Skeletal muscle satellite cell (primary cell): ENCODE measurements around the gene MPDU1.
A peak's percentile ranks its signal among the peaks of the same experiment; 100 is the strongest.

Experiments used
- H3K27me3 ChIP-seq: 2 replicates; pipeline ENCODE4 v1.7.0; 2013; ENCODE audit warnings: low read length; ENCODE audit not compliant: control insufficient read depth, insufficient read depth
- H3K36me3 ChIP-seq: 2 replicates; pipeline ENCODE4 v1.7.0; 2013; ENCODE audit warnings: mild to moderate bottlenecking, control low read depth, low read length; ENCODE audit not compliant: insufficient read depth
- H3K4me1 ChIP-seq: 2 replicates; pipeline ENCODE4 v1.7.0; 2013; ENCODE audit warnings: low read length; ENCODE audit not compliant: control insufficient read depth, insufficient read depth
- H3K4me2 ChIP-seq: 2 replicates; pipeline ENCODE4 v1.7.0; 2013; ENCODE audit warnings: mild to moderate bottlenecking, low read length
- H3K4me3 ChIP-seq: 2 replicates; pipeline ENCODE4 v1.7.0; 2013; ENCODE audit warnings: low read length
- H3K9ac ChIP-seq: 2 replicates; pipeline ENCODE4 v1.7.0; 2013; ENCODE audit warnings: mild to moderate bottlenecking, low read depth, low read length, moderate library complexity
- H3K9me3 ChIP-seq: replicated peaks from 2 replicates; pipeline ENCODE4 v1.7.0; 2013; ENCODE audit warnings: mild to moderate bottlenecking, control low read depth, low read length

MPDU1 gene

DNA sequence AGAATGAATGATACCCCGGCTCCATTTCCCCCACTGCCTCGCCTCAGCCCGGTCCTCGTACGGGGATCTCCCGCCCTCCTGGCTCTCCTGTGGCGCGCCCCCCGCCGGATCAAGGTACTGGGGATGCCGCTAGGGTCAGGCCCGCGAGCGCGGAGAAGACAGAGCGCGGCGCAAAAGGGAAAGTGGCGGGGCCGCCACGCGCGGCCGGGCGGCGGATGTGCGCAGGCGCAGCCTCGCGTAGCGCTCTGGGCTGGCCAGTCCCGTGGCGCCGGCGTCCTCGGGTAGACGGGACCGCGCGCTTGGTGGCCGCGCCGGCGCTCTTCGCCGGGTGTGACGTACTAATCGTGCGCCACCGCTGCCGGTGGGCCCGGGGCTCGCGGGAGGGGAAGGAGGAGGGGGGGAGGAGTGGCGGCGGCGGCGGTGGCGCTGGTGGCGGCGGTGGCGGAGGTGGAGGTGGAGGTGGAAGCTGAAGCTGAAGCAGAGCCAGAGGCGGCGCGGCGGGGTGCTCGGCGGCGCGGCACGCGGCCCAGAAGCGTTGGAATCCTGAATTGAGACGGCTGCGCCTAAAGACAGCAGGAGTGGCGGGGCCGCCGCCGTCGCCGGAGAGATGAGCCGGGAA is 22.0 kb upstream of the MPDU1 start, which contains the start of gene SENP3:
TSS of gene SENP3 (plus strand) at position 331 of the 619 bp plus-strand sequence. CDS start 1,158 bp downstream, outside the sequence.
- peak within 1 kb of the TSS; percentile 93 for H3K9ac ChIP-seq
- H3K36me3 ChIP-seq: peaks cover 27% of the 10 kb centered on the region
- no peaks in the 10 kb centered on the region for H3K27me3 ChIP-seq
- peaks cover 35% of the 10 kb centered on the region for H3K4me1 ChIP-seq
- H3K4me3 ChIP-seq: peak within 1 kb of the TSS; percentile 85
- H3K9me3 ChIP-seq: no peaks in the 10 kb centered on the region
- H3K4me2 ChIP-seq: peak within 1 kb of the TSS; percentile 99

DNA sequence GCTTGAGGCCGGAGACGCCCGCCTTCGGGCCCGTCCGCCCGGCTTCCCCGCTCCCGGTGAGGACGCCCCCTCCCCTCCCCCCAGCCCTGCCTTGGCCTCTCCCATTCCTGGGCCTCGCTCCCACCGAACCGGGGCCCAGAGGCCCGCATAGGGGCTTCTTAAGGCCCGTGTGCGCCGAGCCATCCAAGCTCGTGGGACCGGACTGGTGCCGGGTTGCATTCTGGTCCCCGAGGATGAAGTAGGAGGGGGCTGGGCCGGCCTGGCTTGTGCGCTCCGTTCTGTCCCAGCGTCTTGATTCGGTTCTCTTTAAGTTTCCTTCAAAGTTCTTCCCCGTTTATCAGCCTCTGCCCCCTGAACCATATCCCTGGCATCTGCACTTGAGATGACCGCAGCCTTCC is 21.4 kb upstream of the MPDU1 start:
- Histone ChIP-seq H3K36me3 (peaks cover 32% of the 10 kb centered on the region), H3K27me3 (no peaks in the 10 kb centered on the region), H3K4me1 (peaks cover 35% of the 10 kb centered on the region), H3K9me3 (no peaks in the 10 kb centered on the region), H3K9ac (peak overlapping the region; percentile 93), H3K4me3 (peak overlapping the region; percentile 85), H3K4me2 (peak overlapping the region; percentile 91)

DNA sequence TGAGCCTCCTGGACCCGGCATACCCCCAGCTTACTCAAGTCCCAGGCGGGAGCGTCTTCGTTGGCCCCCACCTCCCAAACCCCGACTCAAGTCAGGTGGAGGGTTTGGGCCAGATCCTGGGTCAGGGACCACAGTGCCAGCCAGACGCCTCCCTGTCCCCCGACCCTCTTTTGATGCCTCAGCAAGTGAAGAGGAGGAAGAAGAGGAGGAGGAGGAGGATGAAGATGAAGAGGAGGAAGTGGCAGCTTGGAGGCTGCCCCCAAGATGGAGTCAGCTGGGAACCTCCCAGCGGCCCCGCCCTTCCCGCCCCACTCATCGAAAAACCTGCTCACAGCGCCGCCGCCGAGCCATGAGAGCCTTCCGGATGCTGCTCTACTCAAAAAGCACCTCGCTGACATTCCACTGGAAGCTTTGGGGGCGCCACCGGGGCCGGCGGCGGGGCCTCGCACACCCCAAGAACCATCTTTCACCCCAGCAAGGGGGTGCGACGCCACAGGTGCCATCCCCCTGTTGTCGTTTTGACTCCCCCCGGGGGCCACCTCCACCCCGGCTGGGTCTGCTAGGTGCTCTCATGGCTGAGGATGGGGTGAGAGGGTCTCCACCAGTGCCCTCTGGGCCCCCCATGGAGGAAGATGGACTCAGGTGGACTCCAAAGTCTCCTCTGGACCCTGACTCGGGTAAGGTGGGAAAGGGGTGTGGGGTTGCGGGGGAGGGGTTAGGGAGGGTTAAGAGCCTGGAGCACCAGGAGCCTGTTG is 20.4 kb upstream of the MPDU1 start:
- peaks cover 35% of the 10 kb centered on the region for H3K36me3 ChIP-seq
- peak overlapping the region; percentile 85 for H3K4me3 ChIP-seq
- H3K9me3 ChIP-seq: no peaks in the 10 kb centered on the region
- no peaks in the 10 kb centered on the region for H3K27me3 ChIP-seq
- peaks cover 29% of the 10 kb centered on the region for H3K4me1 ChIP-seq
- H3K4me2 ChIP-seq: peak overlapping the region; percentile 91
- peak overlapping the region; percentile 93 for H3K9ac ChIP-seq

DNA sequence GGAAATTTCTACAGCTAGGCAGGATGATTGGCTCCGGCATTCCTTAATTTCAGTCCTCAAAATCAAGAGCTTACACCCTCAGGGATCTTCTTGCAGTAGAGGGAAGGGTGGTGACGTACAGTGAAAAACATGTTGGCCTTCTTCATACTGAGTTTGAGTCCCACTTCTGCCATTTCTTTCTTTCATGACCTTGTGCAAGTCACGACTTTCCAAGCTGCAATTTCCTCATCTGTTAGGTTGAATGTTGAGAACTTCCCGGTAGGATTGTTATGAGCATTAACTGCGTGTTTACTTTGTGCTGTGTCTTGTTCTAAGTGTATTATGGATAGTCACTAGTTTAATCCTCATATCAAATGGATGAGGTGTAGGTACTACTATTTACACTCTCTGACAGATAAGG is 14.1 kb upstream of the MPDU1 start:
- H3K9me3 ChIP-seq: no peaks in the 10 kb centered on the region
- peaks cover 8% of the 10 kb centered on the region for H3K4me1 ChIP-seq
- peaks cover 65% of the 10 kb centered on the region for H3K36me3 ChIP-seq
- H3K4me3 ChIP-seq: no peak overlapping the region
- H3K9ac ChIP-seq: no peak overlapping the region
- H3K27me3 ChIP-seq: no peaks in the 10 kb centered on the region
- H3K4me2 ChIP-seq: no peak overlapping the region

DNA sequence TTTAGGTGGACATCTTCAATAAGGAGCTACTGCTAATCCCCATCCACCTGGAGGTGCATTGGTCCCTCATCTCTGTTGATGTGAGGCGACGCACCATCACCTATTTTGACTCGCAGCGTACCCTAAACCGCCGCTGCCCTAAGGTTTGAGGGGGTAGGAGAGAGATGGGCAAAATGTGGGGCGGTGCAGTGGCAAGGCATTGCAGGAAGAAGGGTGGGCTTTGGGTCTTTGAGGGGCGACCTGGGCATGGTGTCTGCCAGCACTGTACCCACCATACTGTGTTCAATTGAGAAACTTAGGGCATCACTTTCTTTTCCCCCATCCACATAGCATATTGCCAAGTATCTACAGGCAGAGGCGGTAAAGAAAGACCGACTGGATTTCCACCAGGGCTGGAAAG is 13.3 kb upstream of the MPDU1 start:
- Histone ChIP-seq H3K36me3 (peaks cover 65% of the 10 kb centered on the region), H3K9ac (no peak overlapping the region), H3K4me2 (no peak overlapping the region), H3K27me3 (no peaks in the 10 kb centered on the region), H3K4me1 (peaks cover 16% of the 10 kb centered on the region), H3K4me3 (no peak overlapping the region), H3K9me3 (no peaks in the 10 kb centered on the region)

DNA sequence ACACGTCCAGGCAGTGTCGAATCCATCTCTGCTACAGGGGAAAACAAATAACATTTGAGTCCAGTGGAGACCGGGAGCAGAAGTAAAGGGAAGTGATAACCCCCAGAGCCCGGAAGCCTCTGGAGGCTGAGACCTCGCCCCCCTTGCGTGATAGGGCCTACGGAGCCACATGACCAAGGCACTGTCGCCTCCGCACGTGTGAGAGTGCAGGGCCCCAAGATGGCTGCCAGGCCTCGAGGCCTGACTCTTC is 11.4 kb upstream of the MPDU1 start:
- peak overlapping the region; percentile 80 for H3K4me2 ChIP-seq

DNA sequence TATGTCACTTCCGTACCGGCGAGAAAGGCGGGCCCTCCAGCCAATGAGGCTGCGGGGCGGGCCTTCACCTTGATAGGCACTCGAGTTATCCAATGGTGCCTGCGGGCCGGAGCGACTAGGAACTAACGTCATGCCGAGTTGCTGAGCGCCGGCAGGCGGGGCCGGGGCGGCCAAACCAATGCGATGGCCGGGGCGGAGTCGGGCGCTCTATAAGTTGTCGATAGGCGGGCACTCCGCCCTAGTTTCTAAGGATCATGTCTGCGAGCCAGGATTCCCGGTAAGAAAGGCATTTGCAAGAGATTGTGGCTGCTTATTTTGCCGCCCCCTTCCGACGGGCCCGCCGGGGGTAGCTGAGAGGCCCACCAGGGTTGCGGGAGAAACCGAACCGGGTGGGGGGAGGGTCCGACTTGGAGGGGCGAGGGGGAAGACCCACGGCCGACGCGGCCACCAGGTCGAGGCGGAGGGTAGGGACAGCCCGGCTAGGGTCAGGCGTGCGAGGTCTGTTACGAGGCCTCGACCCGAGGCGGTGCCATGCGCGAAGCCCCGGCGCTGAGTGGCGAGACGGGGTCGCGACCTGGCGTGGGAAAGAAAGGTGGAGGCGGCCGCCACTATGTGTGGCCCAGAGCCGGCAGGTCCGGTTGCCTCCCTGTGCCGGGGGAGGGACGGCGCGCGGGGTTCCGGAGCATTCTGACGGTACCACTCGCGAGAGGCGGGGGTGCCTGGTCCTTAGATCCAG is 10.9 kb upstream of the MPDU1 start:
- H3K4me2 ChIP-seq: peak overlapping the region; percentile 50
- H3K9ac ChIP-seq: peak overlapping the region; percentile 99
- no peaks in the 10 kb centered on the region for H3K9me3 ChIP-seq
- H3K36me3 ChIP-seq: peaks cover 70% of the 10 kb centered on the region
- peaks cover 38% of the 10 kb centered on the region for H3K4me1 ChIP-seq
- H3K27me3 ChIP-seq: no peaks in the 10 kb centered on the region
- H3K4me3 ChIP-seq: peak overlapping the region; percentile 90

More for the DNA sequence above, 11.4 kb upstream of the MPDU1 start:
- H3K4me1 ChIP-seq: peaks cover 33% of the 10 kb centered on the region
- peaks cover 69% of the 10 kb centered on the region for H3K36me3 ChIP-seq
- H3K9ac ChIP-seq: peak overlapping the region; percentile 80
- peak overlapping the region; percentile 66 for H3K4me3 ChIP-seq
- no peaks in the 10 kb centered on the region for H3K9me3 ChIP-seq
- H3K27me3 ChIP-seq: no peaks in the 10 kb centered on the region

DNA sequence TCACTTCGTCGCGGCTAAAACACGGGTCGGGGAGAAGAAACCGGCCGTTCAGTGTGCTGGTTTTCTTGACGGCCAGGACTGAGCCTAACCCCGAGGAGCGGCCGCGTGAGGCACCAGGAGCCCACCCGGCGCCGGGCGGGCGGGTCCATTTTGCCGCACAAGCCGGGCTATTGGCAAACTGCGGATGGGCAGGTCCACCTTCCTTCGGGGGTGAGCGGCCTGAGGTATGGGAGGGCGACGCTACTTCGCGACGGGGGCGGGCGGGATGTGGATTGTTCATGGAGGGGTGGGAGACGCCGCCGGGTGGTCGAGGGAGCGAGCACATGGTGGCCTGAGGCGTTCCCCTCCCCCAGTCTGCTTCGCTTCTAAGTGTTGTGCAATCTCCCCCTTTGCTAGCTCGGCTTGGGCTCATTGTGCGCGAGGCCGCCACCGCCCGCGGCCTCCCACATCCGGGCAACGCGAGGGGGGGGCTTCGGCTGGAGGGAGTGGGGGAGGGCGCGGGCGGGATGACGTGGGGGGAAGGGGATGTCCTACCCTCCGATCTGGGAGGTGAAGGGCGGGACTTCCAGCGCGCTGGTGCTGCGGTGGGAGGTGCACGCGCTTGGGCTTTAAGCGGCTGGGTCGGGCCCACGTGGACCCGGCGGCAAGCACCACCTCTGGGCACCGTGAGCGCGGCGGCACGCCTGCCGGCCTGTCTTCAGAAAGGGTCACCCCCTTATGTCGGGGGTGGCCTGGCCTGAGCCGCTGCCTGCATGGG is 10.2 kb upstream of the MPDU1 start:
- Histone ChIP-seq H3K36me3 (peaks cover 76% of the 10 kb centered on the region), H3K4me2 (peak overlapping the region; percentile 89), H3K9ac (peak overlapping the region; percentile 99), H3K27me3 (no peaks in the 10 kb centered on the region), H3K4me1 (peaks cover 44% of the 10 kb centered on the region), H3K9me3 (no peaks in the 10 kb centered on the region), H3K4me3 (peak overlapping the region; percentile 90)

DNA sequence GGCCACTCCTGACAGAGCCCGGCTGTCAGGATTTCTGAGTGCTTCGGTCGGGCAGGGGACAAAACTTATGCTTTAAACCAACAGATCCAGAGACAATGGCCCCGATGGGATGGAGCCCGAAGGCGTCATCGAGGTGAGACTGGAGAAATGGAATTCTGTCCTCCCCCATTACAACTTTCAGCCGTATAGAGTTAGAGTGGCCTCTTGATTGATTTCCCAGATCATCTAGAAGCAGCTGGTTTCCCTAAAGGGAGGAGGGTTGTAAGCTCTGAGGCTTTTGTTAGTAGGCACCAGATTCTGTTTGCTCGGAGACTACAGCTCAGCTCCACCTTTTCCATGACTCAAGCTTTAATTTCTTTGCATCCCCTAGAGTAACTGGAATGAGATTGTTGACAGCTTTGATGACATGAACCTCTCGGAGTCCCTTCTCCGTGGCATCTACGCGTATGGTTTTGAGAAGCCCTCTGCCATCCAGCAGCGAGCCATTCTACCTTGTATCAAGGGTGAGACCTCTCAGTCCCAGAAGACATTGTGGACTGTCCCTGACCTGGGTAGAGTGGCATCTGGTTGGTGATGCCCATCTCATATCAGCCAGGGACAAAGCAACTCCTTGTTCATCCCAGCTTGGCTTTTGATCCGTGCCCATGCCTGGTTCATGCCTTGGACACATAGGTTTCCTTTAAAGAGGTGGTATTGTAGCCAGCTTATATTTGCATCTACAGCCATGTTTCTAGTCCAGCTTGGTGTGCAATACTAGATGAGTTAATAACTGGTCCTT is 9.3 kb upstream of the MPDU1 start:
- Histone ChIP-seq H3K4me1 (peaks cover 52% of the 10 kb centered on the region), H3K4me2 (peak overlapping the region; percentile 89), H3K9me3 (no peaks in the 10 kb centered on the region), H3K9ac (peak overlapping the region; percentile 99), H3K27me3 (no peaks in the 10 kb centered on the region), H3K36me3 (peaks cover 82% of the 10 kb centered on the region), H3K4me3 (peak overlapping the region; percentile 90)

DNA sequence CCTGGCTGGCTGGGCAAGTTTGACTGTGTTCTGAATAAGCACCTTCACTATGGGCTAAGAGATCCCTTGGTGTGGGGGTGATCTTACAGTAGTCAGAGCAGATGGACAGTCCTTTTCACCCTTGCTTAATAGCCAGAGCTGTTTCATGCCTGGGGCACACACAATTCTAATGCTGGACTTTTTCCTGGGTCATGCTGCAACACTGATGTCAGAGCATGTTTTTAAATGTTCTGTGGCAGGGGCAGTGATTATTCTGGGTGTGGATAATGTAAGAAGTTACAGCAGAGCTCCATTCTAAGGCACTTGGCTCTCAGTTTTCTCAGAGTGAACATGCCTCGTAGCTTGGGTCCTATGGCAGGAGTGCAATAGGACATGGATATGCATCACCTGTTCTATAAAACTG is 8.2 kb upstream of the MPDU1 start:
- Histone ChIP-seq H3K4me1 (peaks cover 60% of the 10 kb centered on the region), H3K4me3 (peak overlapping the region; percentile 90), H3K9me3 (no peaks in the 10 kb centered on the region), H3K27me3 (no peaks in the 10 kb centered on the region), H3K9ac (peak overlapping the region; percentile 99), H3K4me2 (peak overlapping the region; percentile 89), H3K36me3 (peaks cover 73% of the 10 kb centered on the region)
